Choroid plexus epithelial cell (primary cell): ENCODE results near the gene BCAR3.

Experiments
- DNase-seq: peaks from one replicate; pipeline ENCODE4 v3.0.0-alpha.2; 2010; ENCODE audit warnings: low read depth
- H3K4me3 ChIP-seq: 2 replicates; pipeline ENCODE4 v1.5.1; 2011; ENCODE audit warnings: low read depth, mild to moderate bottlenecking, control low read depth, low read length, moderate library complexity
- CTCF ChIP-seq: conservative IDR thresholded peaks from 2 replicates; pipeline ENCODE4 v1.5.1; 2011; ENCODE audit warnings: low read depth, mild to moderate bottlenecking, control low read depth, inconsistent platforms, low read length, moderate library complexity

Gene BCAR3

GRCh38 chr1:93623436-93623835, 58.2 kb downstream of the BCAR3 start:
- DNase-seq: no peak
- no peak overlapping the region for H3K4me3 ChIP-seq
- TF ChIP-seq CTCF: no peak

- no peak overlapping the region for H3K4me3 ChIP-seq
- DNase-seq: no peak
- TF ChIP-seq CTCF: no peak
Measured at GRCh38 chr1:93621246-93621645, 60.4 kb downstream of the BCAR3 start.

GRCh38 chr1:93620841-93621210, 60.8 kb downstream of the BCAR3 start:
- no peak for TF ChIP-seq CTCF
- no peak for DNase-seq
- H3K4me3 ChIP-seq: no peak overlapping the region

- no peak for DNase-seq
- no peak for TF ChIP-seq CTCF
- no peak overlapping the region for H3K4me3 ChIP-seq
Measured at GRCh38 chr1:93620172-93620840, 61.3 kb downstream of the BCAR3 start.

- H3K4me3 ChIP-seq: no peak overlapping the region
- DNase-seq: no peak
- TF ChIP-seq CTCF: peak; percentile 11
Measured at GRCh38 chr1:93619507-93620171, 62.0 kb downstream of the BCAR3 start.

- no peak overlapping the region for H3K4me3 ChIP-seq
- TF ChIP-seq CTCF: no peak
- DNase-seq: no peak
Measured at GRCh38 chr1:93617670-93618499, 63.8 kb downstream of the BCAR3 start.
